Measurements from ENCODE around the gene ATP13A3. TPM values are rescaled to one million over a fixed set of nuclear protein-coding genes. Genes with fewer than 3 reads are reported as not detected.
"Not testable (repeated sequence)": the region's sequence is repeated elsewhere in the genome, so short reads cannot be mapped to it uniquely, and the experiment has no call there.

Gene ATP13A3
- total RNA-seq, 1 donor from 2014 or later, result 146 TPM

DNA sequence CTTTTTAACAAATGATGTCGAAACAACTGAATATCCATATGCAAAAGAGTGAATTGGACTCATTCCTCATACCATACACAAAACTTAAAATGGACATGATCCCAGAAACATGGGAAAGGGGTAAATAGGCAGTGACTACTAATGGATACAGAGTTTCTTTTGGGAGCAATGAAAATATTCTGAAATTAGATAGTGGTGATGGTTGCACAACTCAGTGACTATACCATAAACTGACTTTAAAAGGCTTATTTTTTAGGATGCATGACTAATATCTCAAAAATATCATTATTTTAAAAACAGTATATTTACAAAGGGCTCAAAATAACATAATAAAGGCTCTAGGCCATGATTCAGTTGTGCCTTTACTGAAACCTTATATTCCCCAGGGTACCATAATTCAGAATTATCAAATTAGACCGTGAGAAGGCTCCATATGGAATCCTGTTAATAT is 16.3 kb upstream of the ATP13A3 start:
- no peak for FAIRE-seq
- DNase-seq (ENCODE audit: low spot score in 2 of 2), result no peak

DNA sequence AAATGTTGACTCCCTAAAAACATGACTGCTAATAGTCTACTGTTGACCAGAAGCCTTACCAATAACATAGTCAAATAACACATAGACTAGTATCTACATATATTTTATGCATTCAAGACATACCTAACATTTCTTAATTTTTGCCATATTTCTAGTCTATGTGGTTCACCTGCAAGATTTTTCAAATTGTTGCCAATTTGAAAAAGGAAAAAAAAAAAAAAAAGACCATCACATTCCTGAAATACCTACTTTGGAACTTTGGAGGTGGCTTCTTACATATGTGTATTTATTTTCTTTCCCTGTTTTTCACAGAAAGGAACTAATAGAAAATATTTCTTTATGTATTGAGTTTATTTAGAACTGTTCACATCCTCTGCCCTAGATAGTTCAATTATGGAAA is 13.4 kb upstream of the ATP13A3 start:
- FAIRE-seq, result no peak
- DNase-seq (ENCODE audit: low spot score in 2 of 2), result no peak

DNA sequence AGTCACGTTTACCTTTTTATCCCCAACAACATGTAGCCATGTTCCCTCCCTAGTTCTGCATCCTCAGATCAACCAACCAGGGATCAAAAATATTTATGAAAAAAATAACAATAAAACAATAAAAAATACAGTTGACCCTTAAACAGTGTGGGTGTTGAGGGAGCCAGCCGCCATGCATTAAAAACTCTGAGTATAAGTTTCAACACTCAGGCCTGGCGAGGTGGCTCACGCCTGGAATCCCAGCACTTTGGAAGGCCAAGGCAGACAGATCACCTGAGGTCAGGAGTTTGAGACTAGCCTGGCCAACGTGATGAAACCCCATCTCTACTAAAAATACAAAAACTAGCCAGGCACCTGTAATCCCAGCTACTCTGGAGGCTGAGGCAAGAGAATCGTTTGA is 12.7 kb upstream of the ATP13A3 start:
- DNase-seq (ENCODE audit: low spot score in 2 of 2), result not testable (repeated sequence)

DNA sequence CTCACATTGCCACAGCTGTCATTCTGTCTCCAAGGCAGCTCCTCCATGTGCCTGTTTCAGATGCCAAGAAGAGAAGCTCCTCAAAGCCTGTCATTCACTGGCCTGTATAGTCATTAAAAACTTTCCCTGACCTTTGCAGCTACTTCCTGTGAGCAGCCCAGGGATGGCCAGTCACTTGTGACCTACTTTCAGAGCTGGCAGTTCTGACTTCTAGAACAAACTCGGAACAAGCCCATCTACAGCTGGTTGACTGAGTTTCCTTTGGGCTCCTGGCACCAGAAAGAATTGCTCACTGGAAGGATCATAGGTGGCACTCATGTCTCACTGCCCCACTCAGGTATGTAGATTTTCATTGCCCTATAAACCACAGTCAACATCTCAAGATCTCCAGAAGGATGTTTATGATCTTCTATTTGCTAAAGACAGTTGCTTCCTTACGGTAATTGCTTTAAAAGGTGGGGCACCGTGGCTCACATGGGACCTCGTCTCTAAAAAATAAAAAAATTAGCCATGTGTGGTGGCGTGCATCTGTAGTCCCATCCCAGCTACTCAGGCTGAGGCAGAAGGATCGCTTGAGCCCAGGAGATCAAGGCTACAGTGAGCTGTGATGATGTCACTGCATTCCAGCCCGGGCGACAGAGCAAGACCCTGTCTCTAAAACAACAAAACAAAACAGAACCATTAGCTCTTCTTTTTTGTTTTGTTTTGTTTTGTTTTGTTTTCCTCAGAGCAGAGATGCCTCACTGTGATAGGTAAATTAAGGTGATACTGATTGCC is 11.2 kb upstream of the ATP13A3 start:
- DNase-seq (ENCODE audit: low spot score in 2 of 2) (no peak), FAIRE-seq (no peak)

More for the DNA sequence above, 12.7 kb upstream of the ATP13A3 start:
- not testable (repeated sequence) for FAIRE-seq

DNA sequence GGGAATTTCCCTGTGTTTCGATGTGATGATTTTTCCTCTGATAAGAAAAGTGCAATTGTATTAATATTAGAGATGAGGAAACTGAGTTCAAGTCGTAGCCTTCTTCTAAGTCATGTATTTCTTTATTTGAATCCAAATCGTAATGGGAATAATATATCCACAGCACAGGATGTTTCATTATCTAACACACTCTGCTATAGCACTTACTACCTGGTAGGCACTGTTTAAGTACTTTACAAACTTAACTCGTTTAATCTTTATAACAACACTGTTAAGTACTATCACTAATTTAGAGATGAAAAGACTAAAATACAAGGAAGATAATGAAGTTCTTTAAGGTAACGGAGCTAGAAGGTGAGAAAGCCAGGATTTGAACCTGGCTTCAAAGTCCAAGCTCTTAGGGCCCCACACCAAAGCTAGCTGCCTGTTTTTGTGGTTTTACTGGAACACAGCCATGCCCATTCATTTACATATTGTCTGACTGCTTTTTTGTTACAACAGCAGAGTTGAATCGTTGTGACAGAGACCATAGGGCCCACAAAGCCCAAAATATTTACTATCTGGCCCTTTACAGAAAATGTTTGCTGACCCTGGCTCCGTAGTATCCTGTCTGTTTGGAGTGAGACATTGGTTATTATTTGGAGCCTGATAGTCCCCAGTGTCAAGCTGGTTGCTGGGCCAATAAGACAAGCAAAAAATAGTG is 9.6 kb upstream of the ATP13A3 start:
- no peak for DNase-seq (ENCODE audit: low spot score in 2 of 2)
- no peak for FAIRE-seq

DNA sequence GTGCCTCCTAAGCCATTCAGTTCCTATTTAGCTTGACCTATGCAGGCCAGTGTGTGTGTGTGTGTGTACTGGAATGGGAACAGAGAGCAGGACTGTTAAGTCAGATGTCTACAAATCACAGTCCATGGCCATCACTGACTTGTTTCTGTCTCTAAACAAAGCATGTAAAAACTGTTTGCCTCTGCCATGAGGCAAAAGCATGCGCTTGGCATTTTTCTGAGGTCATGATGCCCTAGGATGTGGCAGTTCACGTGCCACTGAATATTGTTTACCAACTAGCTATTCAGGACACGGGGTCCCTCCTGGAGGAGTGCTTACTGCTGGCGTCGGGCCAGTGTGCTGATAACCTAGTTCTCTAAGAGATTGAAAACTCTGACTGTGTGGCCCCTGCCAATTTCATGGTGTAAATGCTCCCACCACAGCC is 8.2 kb upstream of the ATP13A3 start:
- FAIRE-seq, result no peak
- no peak for DNase-seq (ENCODE audit: low spot score in 2 of 2)

DNA sequence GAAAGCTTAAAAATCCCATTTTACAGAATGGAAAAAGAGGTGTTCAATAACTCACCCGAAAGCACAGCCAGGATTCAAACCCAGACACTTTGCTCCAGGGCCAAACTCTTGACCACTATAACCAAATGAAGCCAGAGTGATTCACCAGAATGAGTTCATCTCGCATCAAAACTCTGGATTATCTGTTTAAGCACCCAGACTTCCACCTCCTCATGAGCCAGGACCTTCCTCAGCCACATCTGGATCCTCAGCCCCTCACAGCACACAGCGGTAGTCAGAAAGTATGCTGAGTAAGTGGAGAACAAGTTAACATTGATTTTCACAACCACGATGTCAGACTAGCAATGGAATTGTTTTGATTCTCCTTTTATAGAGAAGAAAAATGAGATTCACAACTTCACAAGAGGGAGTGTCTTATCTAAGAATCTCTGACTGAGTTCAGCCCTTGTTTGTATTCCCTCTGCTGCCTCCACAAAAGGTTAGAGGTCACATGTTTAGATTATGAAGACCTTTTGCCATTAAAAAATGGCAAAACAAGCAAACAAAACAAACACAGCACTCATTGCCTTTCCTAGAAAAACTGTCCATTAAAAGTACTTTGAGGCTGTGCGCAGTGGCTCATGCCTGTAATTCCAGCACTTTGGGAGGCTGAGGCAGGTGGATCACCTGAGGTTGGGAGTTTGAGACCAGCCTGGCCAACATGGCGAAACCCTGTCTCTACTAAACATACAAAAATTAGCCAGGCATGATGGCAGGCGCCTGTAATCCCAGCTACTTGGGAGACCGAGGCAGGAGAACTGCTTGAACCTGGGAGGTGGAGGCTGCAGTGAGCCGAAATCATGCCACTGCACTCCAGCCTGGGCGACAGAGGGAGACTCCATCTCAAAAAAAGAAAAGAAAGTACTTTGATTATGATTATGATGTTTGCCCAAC is 7.5 kb upstream of the ATP13A3 start:
- not testable (repeated sequence) for DNase-seq (ENCODE audit: low spot score in 2 of 2); FAIRE-seq

DNA sequence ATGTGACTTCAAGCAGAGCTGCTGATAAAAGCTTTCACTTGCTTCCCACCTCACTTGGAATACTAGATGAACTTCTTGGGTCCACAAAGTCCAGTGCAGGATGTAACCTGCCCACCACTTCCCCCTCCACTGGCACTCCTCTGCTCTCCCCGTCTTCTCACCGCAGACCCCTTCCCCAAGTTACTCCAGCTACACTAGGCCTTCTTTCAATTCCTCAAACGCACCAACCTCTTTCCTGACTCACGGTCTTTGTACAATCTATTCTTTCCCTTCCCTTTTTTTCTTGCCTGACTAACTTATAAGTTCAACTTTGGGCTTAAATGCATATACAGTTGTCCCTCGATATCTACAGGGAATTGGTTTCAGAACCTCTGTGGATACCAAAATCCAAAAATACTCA is 5.2 kb upstream of the ATP13A3 start:
- no peak for DNase-seq (ENCODE audit: low spot score in 2 of 2)
- no peak for FAIRE-seq

DNA sequence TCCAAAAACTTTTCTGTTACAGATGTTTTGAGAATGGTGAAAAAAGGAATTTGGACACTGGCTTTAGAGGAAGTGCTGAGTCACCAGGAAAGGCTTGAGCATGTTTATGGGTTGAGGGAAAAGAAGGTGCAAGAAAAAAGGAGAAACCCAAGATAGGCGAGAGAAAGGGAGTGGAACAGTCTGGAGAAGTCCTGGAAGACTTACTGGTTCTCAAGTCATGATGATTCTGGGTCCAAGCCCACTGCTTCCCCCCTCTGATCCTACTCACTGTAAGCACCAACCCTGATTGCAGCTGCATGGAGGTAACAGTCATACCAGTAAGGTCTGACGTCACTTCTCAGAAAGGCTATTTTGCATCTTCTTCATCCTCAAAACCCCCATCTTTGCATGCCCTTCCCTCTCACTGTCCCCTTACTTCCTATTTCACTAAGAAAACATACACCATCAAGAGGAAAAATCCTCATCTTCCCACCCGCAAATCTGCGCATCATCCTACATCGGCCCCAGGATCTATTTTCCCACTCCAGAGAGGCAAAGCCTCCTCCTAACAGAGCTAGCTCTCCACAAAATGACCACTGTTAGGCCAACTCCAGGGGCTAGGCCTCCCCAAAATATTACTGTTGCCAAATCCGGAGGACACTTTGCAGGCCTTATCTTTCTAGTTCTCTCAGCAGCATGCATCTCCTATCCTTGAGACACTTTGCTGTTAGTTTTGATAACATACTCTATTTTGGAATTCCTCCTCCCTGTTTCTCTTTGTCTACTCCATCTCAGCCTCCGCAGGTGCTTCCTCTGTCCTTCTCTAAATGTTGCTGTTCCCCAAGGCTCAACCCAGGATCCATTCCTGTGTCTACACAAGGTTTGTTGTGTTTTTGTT is 3.2 kb upstream of the ATP13A3 start:
- FAIRE-seq (no peak), DNase-seq (ENCODE audit: low spot score in 2 of 2) (no peak)

DNA sequence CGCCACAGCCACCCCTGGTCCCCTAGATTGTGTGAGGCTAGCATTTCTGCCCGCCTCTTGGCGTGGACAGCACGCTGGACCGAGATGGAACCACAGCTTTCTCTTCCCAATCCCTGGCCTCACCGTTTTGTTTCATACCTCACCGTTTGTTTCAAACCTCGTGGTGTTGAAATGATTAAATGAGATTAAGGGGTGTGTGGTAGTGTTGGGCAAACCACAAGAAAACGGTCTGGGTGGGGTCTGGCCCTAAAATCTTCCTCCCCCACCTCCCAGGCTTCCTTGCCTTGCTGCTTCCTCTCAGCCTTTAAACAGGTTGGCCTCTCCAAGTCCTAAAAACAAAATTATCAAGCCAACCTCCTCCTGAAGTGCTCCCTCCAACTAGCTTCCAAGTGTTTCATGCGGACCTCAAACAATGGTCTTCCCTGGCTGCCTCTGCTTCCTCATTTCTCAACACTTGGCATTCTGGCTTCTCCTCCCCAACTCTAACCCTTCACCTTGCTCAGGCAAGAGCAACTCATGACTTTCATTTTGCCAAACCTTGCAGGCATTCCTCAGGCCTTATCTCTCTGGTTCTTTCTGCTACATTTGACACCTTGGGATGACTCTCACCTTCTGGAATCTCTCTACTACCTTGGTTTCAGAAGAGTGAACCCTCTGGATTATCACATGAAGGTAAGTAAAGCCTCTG is 1.4 kb upstream of the ATP13A3 start:
- DNase-seq (ENCODE audit: low spot score in 2 of 2) (no peak), FAIRE-seq (no peak)

DNA sequence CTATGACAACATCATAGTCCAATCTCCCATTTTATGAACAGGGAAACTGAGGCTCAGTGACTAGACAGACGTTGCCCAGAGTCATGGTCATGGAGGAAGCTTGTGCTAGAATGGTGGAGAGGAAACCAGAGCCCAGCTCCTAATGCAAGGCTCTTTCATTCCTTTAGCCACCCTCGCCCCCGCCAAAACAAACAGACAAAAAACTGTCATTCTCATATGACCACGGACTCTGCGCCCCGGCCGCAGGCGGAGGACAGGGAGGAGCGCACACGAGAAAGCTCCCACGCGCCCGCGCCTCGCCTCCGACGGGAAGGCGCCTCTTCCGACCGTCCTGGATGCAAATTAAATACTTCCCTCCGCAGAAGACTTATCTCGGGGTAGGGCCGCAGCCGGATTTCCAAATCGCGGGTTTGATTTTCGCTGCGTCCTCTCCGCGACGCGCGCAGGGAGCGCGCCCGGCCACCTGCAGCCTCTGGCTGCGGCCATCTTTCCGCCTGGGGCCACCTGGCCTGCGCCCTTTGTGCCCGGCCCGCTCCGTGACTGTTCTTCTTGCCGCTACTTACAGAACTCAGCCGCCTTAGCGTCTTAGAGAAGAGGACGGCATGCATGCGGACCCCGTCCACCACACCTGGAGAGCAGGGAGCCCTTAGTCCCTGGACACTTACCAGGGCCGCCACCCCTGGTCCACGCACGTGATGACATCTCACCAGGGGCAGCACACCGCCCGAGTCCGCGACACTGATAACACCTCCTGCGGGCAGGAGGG is 670 bp upstream of the ATP13A3 start:
- FAIRE-seq (no peak), DNase-seq (ENCODE audit: low spot score in 2 of 2) (peak in 1 of 2 donors; percentile 50)

DNA sequence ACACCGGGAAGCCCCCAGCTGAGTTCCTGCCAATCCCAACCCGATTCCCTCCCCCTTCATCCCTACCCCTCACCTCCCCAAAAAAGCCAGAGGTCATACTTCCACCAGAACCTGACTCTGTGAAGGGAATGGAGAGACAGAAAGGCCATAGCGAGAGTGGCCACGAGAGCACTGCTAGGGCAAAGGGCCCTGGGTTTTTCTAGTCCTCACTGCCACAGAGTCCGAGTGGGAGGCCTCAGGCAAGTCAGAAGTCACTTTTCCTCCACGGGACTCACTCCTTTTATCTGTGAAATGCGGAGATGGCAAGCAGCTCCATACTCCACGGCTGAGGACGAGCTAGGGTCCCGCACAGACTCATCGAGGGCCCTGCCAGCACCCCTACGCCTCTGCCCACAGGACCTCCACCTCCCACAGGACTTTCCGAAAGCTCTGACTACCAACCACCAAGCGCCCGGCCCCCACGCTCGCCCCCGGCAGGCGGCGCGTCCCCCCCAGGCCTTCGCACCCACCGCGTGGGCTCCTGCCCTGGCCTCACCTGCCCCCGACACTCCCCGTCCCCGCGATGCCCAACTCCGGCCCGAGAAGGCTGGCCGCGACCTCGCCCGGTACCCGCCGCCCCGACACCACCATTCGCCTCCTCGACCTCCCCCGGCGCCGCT is 792 bp downstream of the ATP13A3 start:
- DNase-seq (ENCODE audit: low spot score in 2 of 2) (peak; percentile 45 to 50), FAIRE-seq (no peak)

DNA sequence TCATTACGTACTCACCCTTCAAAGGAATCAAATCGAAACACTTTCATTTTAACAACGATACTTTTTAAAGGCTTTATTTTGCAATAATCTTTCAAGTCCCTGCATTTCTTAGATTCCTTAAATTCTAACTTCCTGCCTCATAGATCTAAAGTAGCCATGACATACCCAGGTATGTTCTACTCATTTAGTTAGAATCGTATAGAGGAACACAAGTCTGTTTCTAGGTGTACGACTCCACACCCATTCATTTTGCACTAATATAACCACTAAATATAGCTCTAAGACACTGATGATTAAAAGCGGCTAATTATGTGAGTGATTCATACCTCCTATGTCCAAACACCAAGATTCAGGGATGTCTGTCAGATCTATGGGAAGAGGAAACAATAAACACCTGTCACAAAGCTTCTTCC is 1.3 kb downstream of the ATP13A3 start:
- DNase-seq (ENCODE audit: low spot score in 2 of 2), result no peak
- no peak for FAIRE-seq

DNA sequence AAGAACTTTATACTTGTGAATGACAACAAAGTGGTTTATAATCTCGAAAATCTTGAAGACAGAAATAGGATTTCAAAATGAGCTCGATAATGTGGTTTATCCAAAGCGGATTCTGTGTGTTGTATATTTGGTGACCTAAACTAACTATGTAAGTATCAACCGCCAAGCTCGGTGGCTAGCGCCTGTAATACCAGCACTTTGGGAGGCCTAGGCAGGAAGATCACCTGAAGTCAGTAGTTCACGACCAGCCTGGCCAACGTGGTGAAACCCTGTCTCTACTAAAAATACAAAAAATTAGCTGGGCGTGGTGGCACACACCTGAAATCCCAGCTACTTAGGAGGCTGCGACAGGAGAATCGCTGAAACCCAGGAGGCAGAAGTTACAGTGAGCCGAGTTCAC is 2.2 kb downstream of the ATP13A3 start:
- DNase-seq (ENCODE audit: low spot score in 2 of 2) (no peak), FAIRE-seq (no peak)

DNA sequence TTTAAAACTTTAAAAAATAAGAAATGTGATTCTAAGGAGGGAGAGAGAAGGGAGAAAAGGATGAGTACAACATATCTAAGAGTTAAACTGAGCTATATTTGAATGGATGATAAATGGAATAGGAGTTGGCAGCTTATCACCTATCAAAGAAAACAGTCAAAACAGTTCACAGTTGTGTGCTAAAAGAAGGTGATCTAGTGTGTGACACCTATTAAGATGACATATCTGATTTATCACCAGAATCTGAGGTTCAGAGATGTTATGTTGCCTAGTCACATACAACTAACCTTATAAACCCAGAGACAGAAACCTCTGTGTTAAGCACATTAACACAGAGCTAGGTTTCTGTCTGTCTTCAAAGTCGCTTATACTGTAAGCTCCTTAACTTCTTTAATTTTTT is 3.0 kb downstream of the ATP13A3 start:
- FAIRE-seq, result no peak
- no peak for DNase-seq (ENCODE audit: low spot score in 2 of 2)

DNA sequence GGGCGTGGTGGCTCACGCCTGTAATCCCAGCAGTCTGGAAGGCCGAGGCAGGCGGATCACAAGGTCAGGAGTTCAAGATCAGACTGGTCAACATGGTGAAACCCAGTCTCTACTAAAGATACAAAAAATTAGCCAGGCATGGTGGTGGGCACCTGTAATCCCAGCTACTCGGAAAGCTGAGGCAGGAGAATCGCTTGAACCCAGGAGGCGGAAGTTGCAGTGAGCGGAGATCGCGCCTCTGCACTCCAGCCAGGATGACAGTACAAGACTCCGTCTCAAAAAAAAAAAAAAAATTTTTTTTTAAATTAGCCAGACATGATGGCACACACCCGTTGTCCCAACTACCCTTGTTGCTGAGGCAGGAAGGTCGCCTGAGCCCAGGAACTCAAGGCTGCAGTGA is 4.0 kb downstream of the ATP13A3 start:
- DNase-seq (ENCODE audit: low spot score in 2 of 2); FAIRE-seq: not testable (repeated sequence)

DNA sequence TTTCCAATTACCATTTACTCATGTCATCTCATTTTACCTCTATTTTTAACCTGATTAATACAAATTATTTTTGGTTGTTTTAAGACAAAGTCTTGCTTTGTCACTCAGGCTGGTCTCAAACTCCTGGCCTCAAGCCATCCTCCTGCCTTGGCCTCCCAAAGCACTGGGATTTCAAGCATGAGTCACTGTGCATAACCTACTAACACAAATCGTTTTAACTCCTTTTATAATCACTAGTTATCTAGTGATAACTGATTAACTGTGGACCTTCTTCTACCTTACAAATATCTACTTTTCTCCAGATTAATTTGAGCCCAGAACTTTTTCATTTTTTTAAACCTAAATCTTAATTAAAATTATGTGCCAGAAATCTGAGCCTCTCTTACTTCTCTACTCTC is 4.6 kb downstream of the ATP13A3 start:
- DNase-seq (ENCODE audit: low spot score in 2 of 2) (no peak), FAIRE-seq (no peak)

Measured in frontal cortex (tissue), 4 donors.